ENCODE measurements around the gene SLC24A4.

SLC24A4 gene

GRCh38 chr14:92472860-92473259, 149.9 kb downstream of the SLC24A4 start:
- H3K4me2 ChIP-seq (ENCODE audit: low read depth, low read length, poor library complexity, severe bottlenecking) = no peak overlapping the region
- H3F3A ChIP-seq (ENCODE audit: insufficient read depth) = no peaks in the 10 kb centered on the region
- H3K79me2 ChIP-seq (ENCODE audit: insufficient read depth, low read length) = no peaks in the 10 kb centered on the region
- H3K9me2 ChIP-seq (replicated peaks; ENCODE audit: insufficient read depth, low read length) = no peaks in the 10 kb centered on the region
- no peak overlapping the region for H2AFZ ChIP-seq (ENCODE audit: low read depth, low read length, severe bottlenecking)
- H3K27me3 ChIP-seq (ENCODE audit: low read length) = no peaks in the 10 kb centered on the region
- no peak overlapping the region for H3K9ac ChIP-seq (ENCODE audit: low read length)
- no peak overlapping the region for H3K4me3 ChIP-seq (ENCODE audit: insufficient read depth, low read length, poor library complexity, severe bottlenecking)
- no peak overlapping the region for H3K27ac ChIP-seq (ENCODE audit: low read depth, low read length)
- H3K36me3 ChIP-seq (ENCODE audit: low read length) = no peaks in the 10 kb centered on the region
- no peaks in the 10 kb centered on the region for H4K20me1 ChIP-seq (ENCODE audit: low read depth, low read length)
- no peak for TF ChIP-seq EZH2phosphoT487 (conservative IDR thresholded peaks at IDR 0.05; ENCODE audit: low read length)
- TF ChIP-seq CTCF (IDR thresholded peaks at IDR 0.05; ENCODE audit: insufficient read depth, low read length, poor library complexity, severe bottlenecking) = no peak
- H3K9me3 ChIP-seq (ENCODE audit: insufficient read depth, low read length) = no peaks in the 10 kb centered on the region

GRCh38 chr14:92473261-92473968, 150.4 kb downstream of the SLC24A4 start:
- Histone ChIP-seq H3K4me3 (ENCODE audit: insufficient read depth, low read length, poor library complexity, severe bottlenecking) (no peak overlapping the region), H3F3A (ENCODE audit: insufficient read depth) (no peaks in the 10 kb centered on the region), H3K36me3 (ENCODE audit: low read length) (no peaks in the 10 kb centered on the region), H3K9ac (ENCODE audit: low read length) (no peak overlapping the region), H4K20me1 (ENCODE audit: low read depth, low read length) (no peaks in the 10 kb centered on the region), H3K27me3 (ENCODE audit: low read length) (no peaks in the 10 kb centered on the region), H3K4me2 (ENCODE audit: low read depth, low read length, poor library complexity, severe bottlenecking) (no peak overlapping the region), H3K9me3 (ENCODE audit: insufficient read depth, low read length) (no peaks in the 10 kb centered on the region), H3K9me2 (replicated peaks; ENCODE audit: insufficient read depth, low read length) (no peaks in the 10 kb centered on the region), H3K27ac (ENCODE audit: low read depth, low read length) (no peak overlapping the region), H2AFZ (ENCODE audit: low read depth, low read length, severe bottlenecking) (no peak overlapping the region), H3K79me2 (ENCODE audit: insufficient read depth, low read length) (no peaks in the 10 kb centered on the region)
- TF ChIP-seq CTCF (IDR thresholded peaks at IDR 0.05; ENCODE audit: insufficient read depth, low read length, poor library complexity, severe bottlenecking) (no peak), EZH2phosphoT487 (conservative IDR thresholded peaks at IDR 0.05; ENCODE audit: low read length) (no peak)

GRCh38 chr14:92473969-92474535, 151.1 kb downstream of the SLC24A4 start:
- Histone ChIP-seq H3K4me2 (ENCODE audit: low read depth, low read length, poor library complexity, severe bottlenecking) (no peak overlapping the region), H2AFZ (ENCODE audit: low read depth, low read length, severe bottlenecking) (no peak overlapping the region), H4K20me1 (ENCODE audit: low read depth, low read length) (no peaks in the 10 kb centered on the region), H3F3A (ENCODE audit: insufficient read depth) (no peaks in the 10 kb centered on the region), H3K27me3 (ENCODE audit: low read length) (no peaks in the 10 kb centered on the region), H3K27ac (ENCODE audit: low read depth, low read length) (no peak overlapping the region), H3K4me3 (ENCODE audit: insufficient read depth, low read length, poor library complexity, severe bottlenecking) (no peak overlapping the region), H3K79me2 (ENCODE audit: insufficient read depth, low read length) (no peaks in the 10 kb centered on the region), H3K9ac (ENCODE audit: low read length) (no peak overlapping the region), H3K9me2 (replicated peaks; ENCODE audit: insufficient read depth, low read length) (no peaks in the 10 kb centered on the region), H3K9me3 (ENCODE audit: insufficient read depth, low read length) (no peaks in the 10 kb centered on the region), H3K36me3 (ENCODE audit: low read length) (no peaks in the 10 kb centered on the region)
- TF ChIP-seq EZH2phosphoT487 (conservative IDR thresholded peaks at IDR 0.05; ENCODE audit: low read length) = no peak
- TF ChIP-seq CTCF (IDR thresholded peaks at IDR 0.05; ENCODE audit: insufficient read depth, low read length, poor library complexity, severe bottlenecking) = no peak
